ENCODE measurements around the gene IL1RAPL1. TPM values are rescaled to one million over a fixed set of nuclear protein-coding genes. Genes with fewer than 3 reads are reported as not detected.

IL1RAPL1 gene
- total RNA-seq, 1 donor from 2014 or later, result 0.16 TPM

DNA sequence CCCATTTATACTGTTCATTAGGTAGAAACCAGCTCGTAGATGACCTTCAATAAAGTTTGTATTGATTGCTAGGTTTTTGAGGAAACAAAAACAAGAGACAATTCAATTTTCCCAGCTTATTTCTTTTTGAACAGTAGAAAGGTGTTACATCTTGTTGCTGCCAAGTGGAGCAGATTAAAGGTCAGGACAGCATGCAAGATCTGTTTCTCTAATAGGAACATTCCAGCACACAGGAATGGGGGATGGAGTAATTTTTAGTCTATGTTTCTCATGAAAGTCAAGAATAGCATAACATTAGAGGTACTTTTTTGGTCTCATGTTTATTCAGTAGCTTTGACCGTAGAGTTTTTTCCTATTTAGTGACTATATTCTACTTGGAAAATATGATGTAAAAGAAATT, 132.4 kb downstream of the IL1RAPL1 start:
- no peak overlapping the region for H3K27ac Mint-ChIP-seq (ENCODE audit: unreplicated experiment)
- TF ChIP-seq EZH2 (IDR thresholded peaks at IDR 0.05; ENCODE audit: insufficient read depth, low read length) (no peak), CTCF (IDR thresholded peaks at IDR 0.05; ENCODE audit: insufficient read depth, low read depth, low read length) (no peak)
- H2AFZ ChIP-seq (ENCODE audit: low read depth, low read length), result no peak overlapping the region
- H3K27ac ChIP-seq (ENCODE audit: low read depth, low read length), result no peak overlapping the region
- no peaks in the 10 kb centered on the region for H3K36me3 Mint-ChIP-seq (ENCODE audit: low read depth, unreplicated experiment)
- no peaks in the 10 kb centered on the region for H3K9me3 ChIP-seq (ENCODE audit: insufficient read depth, low read depth, low read length)
- no peak overlapping the region for H3K9ac ChIP-seq (ENCODE audit: low read length)
- no peaks in the 10 kb centered on the region for H3K27me3 ChIP-seq (ENCODE audit: insufficient read depth, low read length)
- H3K4me1 Mint-ChIP-seq (ENCODE audit: low read depth, unreplicated experiment), result no peaks in the 10 kb centered on the region
- no peaks in the 10 kb centered on the region for H4K20me1 ChIP-seq (ENCODE audit: insufficient read depth, low read length)
- no peaks in the 10 kb centered on the region for H3K4me1 ChIP-seq (ENCODE audit: insufficient read depth, low read length)
- H3K4me3 ChIP-seq (ENCODE audit: insufficient read depth, low read depth, low read length), result no peak overlapping the region
- no peaks in the 10 kb centered on the region for H3K79me2 ChIP-seq (ENCODE audit: insufficient read depth, low read length)
- DNase-seq (ENCODE audit: low read depth) (no peak), FAIRE-seq (no peak)
- H3K36me3 ChIP-seq (ENCODE audit: insufficient read depth, low read length), result no peaks in the 10 kb centered on the region
- H3K27me3 Mint-ChIP-seq (ENCODE audit: low read depth, unreplicated experiment), result no peaks in the 10 kb centered on the region
- H3K9me3 Mint-ChIP-seq (ENCODE audit: unreplicated experiment), result peaks cover 5% of the 10 kb centered on the region
- H3K4me3 Mint-ChIP-seq (ENCODE audit: unreplicated experiment), result no peak overlapping the region
- no peak overlapping the region for H3K4me2 ChIP-seq (ENCODE audit: low read length)

GRCh38 chrX:28752330-28752729, 165.1 kb downstream of the IL1RAPL1 start:
- Mint-ChIP-seq H3K27ac (ENCODE audit: unreplicated experiment) (no peak overlapping the region), H3K9me3 (ENCODE audit: unreplicated experiment) (no peaks in the 10 kb centered on the region), H3K4me1 (ENCODE audit: low read depth, unreplicated experiment) (no peaks in the 10 kb centered on the region)

GRCh38 chrX:28756175-28756574, 168.9 kb downstream of the IL1RAPL1 start:
- Histone ChIP-seq H3K4me3 (ENCODE audit: insufficient read depth, low read depth, low read length) (no peak overlapping the region), H4K20me1 (ENCODE audit: insufficient read depth, low read length) (no peaks in the 10 kb centered on the region), H3K27ac (ENCODE audit: low read depth, low read length) (no peak overlapping the region), H3K4me2 (ENCODE audit: low read length) (no peak overlapping the region), H3K79me2 (ENCODE audit: insufficient read depth, low read length) (no peaks in the 10 kb centered on the region), H3K9me3 (ENCODE audit: insufficient read depth, low read depth, low read length) (no peaks in the 10 kb centered on the region), H2AFZ (ENCODE audit: low read depth, low read length) (no peak overlapping the region), H3K4me1 (ENCODE audit: insufficient read depth, low read length) (no peaks in the 10 kb centered on the region), H3K9ac (ENCODE audit: low read length) (no peak overlapping the region), H3K36me3 (ENCODE audit: insufficient read depth, low read length) (no peaks in the 10 kb centered on the region), H3K27me3 (ENCODE audit: insufficient read depth, low read length) (no peaks in the 10 kb centered on the region)
- H3K27me3 Mint-ChIP-seq (ENCODE audit: low read depth, unreplicated experiment), result no peaks in the 10 kb centered on the region
- no peak overlapping the region for H3K4me3 Mint-ChIP-seq (ENCODE audit: unreplicated experiment)
- FAIRE-seq, result no peak
- H3K36me3 Mint-ChIP-seq (ENCODE audit: low read depth, unreplicated experiment), result no peaks in the 10 kb centered on the region
- H3K4me1 Mint-ChIP-seq (ENCODE audit: low read depth, unreplicated experiment), result no peaks in the 10 kb centered on the region
- no peak for DNase-seq (ENCODE audit: low read depth)
- H3K27ac Mint-ChIP-seq (ENCODE audit: unreplicated experiment), result no peak overlapping the region
- TF ChIP-seq EZH2 (IDR thresholded peaks at IDR 0.05; ENCODE audit: insufficient read depth, low read length) (no peak), CTCF (IDR thresholded peaks at IDR 0.05; ENCODE audit: insufficient read depth, low read depth, low read length) (no peak)
- H3K9me3 Mint-ChIP-seq (ENCODE audit: unreplicated experiment), result no peaks in the 10 kb centered on the region

More at GRCh38 chrX:28752330-28752729, 165.1 kb downstream of the IL1RAPL1 start:
- Mint-ChIP-seq H3K36me3 (ENCODE audit: low read depth, unreplicated experiment) (no peaks in the 10 kb centered on the region), H3K27me3 (ENCODE audit: low read depth, unreplicated experiment) (no peaks in the 10 kb centered on the region), H3K4me3 (ENCODE audit: unreplicated experiment) (no peak overlapping the region)
- Histone ChIP-seq H2AFZ (ENCODE audit: low read depth, low read length) (no peak overlapping the region), H3K4me3 (ENCODE audit: insufficient read depth, low read depth, low read length) (no peak overlapping the region), H3K9me3 (ENCODE audit: insufficient read depth, low read depth, low read length) (no peaks in the 10 kb centered on the region), H3K4me2 (ENCODE audit: low read length) (no peak overlapping the region), H4K20me1 (ENCODE audit: insufficient read depth, low read length) (no peaks in the 10 kb centered on the region), H3K79me2 (ENCODE audit: insufficient read depth, low read length) (no peaks in the 10 kb centered on the region), H3K9ac (ENCODE audit: low read length) (no peak overlapping the region), H3K27me3 (ENCODE audit: insufficient read depth, low read length) (no peaks in the 10 kb centered on the region), H3K27ac (ENCODE audit: low read depth, low read length) (no peak overlapping the region), H3K4me1 (ENCODE audit: insufficient read depth, low read length) (no peaks in the 10 kb centered on the region), H3K36me3 (ENCODE audit: insufficient read depth, low read length) (no peaks in the 10 kb centered on the region)
- DNase-seq (ENCODE audit: low read depth), result no peak
- TF ChIP-seq EZH2 (IDR thresholded peaks at IDR 0.05; ENCODE audit: insufficient read depth, low read length), result no peak
- FAIRE-seq, result peak; percentile 20
